GM21619 (cell line): ENCODE results near the gene KIF16B.

ENCODE experiments used
- ATAC-seq: cut with Tn5 transposase; IDR thresholded peaks from one replicate; pipeline ENCODE4 v1.9.1; 2021; ENCODE audit not compliant: unreplicated experiment

The KIF16B gene

DNA sequence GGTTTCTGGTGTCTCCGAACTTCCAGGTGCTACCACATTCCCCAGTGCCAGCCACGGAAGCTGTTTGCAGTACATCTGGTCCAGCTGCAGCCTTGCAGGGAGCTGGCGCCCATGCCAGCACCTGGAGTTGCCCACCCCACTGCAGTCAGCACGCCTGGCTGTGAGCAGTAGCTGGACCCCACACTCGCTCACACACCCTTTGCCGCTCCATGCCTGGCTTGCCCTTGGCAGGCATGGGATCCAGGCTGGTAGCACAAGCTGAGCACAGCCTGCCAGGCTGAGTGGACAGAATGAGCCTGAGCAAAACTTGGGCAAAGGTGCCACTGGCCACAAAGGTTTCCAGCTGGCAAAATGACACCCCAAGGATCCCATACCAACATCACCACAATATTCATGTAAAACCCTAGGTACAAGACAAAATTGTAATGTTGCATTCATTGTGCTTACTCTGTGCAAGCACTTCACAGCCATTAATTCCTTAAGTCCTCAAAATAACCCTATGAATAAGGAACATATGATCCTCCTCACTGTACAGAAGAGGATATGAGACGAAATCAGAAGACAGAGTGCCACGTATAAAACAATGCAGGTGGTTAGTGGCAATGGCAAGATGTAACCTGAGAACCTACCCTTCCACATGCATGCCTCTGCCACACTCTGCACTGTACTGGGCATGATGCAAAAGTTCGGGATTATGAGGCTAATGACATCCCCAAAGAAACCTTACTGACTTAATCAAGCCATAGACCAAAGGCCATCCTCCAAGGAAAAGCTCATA lies 18.3 kb downstream of the KIF16B start:
- ATAC-seq: no peak

DNA sequence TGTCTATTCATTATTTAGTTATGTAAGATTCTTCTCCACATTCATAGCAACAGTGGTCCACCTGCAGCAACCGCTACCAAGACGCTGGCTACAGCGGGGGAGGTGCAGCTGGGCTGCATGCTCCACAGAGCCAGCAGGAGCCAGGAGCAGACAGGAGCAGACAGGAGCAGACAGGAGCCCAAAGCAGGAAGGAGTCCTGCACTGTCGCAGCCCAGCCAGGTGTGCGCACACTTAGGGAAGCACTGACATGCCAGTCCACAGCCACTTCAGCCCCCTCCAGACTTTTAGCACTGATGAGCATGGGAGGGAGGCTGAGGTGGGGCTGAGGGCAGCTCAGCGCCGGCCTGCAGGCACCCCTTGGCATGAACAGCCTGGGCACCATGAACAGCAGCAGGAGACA lies 19.6 kb downstream of the KIF16B start:
- ATAC-seq: no peak

DNA sequence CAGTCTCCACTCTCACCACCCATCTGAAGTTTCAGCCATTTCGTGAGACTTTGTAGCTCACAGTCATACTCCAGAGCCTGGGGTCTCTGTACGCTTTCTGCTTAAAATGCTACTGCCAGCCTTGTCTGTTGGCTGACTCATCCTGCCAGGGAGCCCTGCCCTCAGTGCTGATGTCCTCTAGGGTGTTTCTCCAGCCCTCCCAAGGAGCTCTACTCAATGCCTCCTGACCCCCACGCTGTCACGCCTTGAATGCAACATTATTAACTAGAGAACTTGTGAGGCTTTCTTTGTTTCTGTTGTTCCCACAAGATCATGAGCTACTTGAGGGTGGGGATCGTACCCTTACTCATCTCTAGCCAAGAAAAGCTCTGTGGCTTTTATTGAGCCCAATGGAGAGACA lies 20.1 kb downstream of the KIF16B start:
- no peak for ATAC-seq

DNA sequence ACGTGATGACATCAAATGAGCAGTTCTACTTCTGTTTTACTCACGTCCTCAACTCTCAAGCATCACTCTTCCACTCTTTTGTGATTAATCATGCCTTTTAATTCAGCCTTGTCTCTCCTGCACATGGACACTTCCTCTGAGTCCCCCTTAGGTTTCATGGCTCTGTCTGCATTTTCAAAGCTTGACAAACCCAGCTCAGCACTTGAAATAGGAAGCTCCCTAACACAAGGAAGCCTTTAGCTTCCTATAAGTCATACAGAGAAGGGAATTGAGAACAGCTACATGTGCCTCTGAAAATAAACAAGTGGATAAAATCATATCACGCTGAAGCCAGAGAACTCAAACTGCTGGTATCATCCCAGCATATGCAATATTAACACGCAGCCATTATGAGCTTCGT lies 21.2 kb downstream of the KIF16B start:
- ATAC-seq: no peak

DNA sequence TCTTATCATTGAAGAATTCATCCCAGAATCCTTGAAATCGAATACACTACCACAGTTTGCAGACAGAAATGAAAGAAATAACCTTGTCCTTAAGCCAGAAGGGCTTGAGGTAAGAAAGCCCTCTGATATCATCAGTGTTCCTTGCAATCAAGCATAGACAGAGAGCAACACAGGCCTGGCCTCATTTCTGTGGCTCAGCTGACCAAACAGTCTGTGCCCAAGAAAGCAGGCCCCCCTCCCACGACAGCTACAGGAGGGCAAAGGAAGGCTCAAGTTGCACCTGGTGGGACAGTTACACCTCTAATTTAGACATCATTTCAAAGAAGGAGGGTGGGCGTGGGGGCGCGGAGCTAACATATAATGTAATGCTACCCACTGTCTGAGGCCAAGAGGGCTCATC lies 21.6 kb downstream of the KIF16B start:
- ATAC-seq: no peak

DNA sequence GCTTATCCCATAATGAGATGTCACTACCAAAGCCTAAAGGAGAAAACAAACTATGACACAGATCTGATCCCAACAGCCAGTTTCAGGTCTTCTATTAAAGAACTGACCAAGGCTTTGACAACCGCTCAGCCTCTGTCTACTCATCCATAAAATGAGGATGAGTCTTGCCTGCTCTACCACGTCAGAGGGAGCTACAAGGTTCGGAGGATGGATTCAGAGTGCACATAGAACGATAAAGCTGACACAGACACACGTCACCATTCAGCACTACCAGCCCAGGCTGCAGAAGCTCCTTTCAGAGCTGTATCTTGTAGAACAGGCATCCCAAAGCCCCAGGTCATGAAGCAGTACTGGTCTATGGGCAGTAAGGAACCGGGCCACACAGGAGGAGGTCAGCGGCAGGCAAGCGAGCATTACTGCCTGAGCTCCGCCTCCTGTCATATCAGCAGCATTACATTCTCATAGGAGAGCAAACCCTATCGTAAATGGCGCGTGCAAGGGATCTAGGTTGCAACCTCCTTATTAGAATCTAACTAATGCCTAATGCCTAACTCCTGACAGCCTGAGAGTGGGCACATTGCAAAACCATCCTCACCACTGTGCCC lies 25.1 kb downstream of the KIF16B start:
- no peak for ATAC-seq

DNA sequence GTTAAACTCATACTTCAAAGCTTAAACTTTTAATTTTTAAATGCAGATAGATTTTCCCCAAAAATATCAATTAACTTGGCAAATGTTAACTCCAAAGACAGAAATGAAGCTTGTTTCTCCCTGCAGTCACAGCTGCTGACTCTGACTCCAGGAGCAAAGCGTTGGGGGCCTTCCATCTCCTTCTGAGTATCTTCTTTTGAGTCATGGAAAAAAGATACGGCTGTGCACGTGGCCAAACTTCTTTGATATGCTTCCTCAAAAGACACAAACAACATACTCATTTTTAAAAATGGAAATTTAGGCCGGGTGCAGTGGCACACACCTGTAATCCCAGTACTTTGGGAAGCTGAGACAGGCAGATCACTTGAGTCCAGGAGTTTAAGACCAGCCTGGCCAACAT lies 28.3 kb downstream of the KIF16B start:
- ATAC-seq: no peak

DNA sequence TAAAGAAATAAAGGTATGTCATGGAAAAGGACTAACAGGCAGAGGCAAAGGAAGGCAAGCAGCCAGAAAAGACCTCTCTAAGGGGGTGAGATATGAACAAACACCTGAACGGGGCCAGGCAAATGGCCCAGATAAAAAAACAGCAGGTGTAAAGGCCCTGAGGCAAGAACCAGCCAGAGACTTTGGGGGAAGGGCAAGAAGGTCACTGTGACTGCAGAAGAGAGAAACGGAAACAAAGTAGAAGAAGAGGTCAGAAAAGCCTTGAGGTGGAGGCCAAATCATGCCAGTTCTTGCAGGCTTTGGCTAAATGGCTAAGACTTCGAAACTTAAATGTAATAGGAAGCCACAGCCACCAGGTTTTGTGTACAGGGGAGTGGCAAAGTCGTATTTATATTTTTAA lies 30.8 kb downstream of the KIF16B start:
- no peak for ATAC-seq

DNA sequence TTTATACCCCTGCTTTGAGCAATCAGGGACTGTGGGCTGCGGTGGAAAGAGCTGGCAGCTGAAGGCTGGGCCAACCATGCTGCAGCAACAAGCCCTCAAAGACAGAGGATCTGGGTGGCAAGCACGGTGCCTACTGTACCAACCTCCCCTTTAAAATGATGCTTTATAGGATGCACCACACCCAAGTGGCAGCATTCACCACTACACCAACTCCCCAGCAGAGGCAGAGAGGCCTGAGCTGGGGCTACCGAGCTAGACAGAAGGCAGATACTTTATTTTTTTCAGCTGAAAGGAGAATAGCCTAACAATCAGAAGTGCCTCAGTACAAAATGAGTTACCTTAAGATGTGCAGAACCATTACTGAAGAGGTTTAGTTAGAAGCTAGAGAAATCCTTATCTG lies 31.4 kb downstream of the KIF16B start:
- no peak for ATAC-seq

DNA sequence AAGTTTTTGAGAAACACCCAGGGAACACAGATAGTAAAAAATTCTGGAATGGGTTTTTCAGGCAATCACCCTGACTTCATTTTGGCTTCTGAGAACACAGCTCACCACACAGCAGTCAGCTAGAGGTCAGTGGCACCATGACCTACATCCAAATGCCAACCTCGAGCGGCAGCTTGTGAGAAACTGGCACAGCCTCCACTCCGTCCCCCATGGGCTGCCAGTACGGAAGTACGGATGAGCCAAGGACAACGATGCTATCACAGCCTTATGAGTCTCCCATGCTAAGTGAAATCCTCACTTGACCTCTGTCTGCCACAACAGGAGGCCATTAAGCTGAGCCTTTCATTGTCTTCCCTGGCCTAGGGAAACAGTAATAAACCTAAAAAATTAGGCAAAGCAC lies 32.0 kb downstream of the KIF16B start:
- no peak for ATAC-seq

DNA sequence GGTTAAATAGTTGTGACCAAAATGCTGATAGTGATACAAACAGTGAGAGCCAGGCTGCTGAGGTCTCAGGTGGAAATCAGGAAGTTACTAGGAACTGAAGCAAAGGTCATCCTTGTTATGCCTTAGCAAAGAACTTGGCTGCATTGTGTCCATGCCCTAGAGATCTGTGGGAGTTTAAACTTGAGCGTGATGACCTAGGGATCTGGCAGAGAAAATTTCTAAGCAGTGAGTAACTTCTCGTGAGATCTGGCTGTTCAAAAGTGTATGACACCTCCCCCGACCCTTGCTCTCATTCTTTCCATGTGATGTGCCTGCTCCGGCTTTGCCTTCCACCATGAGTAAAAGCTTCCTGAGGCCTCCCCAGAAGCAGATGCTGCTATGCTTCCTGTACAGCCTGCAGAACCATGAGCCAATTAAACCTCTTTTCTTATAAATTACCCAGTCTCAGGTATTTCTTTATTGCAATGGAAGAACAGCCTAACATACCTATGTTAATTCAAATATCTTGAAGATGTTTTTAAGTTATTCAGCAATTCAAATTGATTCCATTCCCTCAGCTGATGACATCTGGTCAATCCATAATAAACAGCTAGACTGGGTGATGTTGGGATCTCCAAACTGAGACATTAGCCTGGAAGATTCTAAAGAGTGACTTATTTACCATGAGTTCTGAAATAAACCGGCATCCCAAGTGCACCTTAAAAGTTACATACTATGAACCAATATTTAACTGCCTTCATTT lies 33.8 kb downstream of the KIF16B start:
- ATAC-seq: no peak

DNA sequence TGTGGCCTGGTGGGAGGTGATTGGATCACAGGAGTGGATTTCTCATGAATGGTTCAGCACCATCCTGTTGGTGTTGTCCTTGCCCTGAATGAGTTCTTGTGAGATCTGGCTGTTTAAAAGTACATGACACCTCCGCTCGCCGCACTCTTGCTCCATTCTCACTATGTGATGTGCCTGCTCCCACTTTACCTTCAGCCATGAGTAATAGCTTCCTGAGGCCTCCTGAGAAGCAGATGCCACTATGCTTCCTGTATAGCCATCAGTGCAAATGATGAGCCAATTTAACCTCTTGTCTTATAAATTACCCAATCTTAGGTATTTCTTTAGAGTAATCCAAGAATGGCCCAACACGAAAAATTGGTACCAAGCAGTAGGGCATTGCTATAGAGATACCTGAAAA lies 34.5 kb downstream of the KIF16B start:
- ATAC-seq: no peak

DNA sequence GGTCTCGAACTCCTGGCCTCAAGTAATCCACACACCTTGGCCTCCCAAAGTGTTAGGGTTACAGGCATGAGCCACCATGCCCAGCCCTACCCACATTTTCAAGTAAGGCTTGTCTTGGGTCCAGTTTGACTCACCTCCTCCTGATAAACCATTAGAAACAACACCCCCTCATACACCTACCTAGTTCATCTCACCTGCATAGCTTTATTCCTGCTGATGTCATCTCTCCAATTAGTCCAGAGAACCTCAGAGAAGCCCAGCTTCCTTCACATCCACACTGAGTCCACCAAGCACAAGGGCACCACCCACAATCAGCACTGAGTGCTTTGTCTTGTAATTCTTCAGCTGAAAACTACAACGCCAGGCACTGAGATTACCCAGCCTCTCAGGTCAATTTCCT lies 35.3 kb downstream of the KIF16B start:
- ATAC-seq: no peak

DNA sequence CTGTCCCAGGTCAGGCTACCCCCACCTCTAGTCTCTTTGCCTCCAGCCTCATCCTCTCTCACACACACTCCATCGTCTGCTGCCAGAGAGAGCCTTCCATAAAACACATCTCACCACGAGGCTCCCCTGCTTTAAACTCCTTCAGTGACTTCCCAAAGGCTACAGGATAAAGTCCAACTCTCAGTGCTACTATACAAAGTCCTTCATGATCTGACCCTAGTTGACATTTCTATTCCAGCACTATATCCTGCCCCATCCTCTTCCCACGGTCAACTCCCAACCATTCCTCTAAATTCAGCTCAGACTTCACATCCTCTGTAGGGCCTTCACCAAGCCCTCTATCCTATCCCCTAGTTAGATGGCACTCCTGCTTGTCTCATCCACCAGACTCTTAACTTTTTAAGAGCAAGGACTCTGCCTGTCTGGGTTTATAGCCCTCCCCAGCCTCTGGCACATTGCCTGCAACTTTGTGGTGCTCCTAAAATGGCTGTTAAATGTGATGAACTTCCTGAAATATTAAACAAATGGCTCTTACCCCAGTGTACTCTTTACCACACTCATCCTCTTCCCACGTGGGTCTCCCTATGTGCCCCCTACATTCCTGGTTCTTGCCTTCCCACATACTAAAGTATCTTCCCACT lies 36.1 kb downstream of the KIF16B start:
- no peak for ATAC-seq

DNA sequence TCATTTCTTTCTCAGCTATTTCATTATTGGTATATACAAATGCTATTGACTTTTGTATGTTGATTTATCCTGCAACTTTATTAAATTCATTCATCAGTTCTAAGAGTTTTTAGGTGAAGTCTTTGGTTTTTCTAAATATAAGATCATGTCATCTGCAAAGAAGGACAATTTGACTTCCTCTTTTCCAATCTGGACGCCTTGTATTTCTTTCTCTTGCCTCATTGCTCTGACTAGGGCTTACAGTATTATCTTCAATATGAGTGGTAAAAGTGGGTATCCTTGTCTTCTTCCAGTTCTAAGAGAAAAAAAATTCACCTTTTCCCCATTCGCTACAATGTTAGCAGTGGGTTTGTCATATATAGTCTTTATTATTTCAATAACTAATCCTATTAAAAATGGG lies 38.0 kb downstream of the KIF16B start:
- no peak for ATAC-seq

DNA sequence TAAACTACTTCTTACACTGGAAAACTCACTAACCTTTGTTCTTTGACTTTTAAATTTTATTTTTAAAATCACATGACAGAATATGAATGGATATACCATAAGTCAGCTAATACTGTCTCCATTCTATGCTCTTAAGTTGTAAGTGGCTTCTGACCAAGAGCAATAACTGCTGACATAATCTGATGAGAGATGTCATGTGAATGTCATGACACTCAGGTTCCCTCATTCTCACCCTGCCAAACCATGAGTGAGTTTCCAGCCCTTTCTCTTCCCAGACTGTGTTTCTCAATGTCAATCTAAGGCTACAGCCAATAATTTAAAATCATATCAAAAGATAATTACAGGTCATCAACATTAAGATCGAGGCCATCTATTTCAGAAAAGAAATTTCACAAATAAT lies 39.7 kb downstream of the KIF16B start:
- no peak for ATAC-seq

DNA sequence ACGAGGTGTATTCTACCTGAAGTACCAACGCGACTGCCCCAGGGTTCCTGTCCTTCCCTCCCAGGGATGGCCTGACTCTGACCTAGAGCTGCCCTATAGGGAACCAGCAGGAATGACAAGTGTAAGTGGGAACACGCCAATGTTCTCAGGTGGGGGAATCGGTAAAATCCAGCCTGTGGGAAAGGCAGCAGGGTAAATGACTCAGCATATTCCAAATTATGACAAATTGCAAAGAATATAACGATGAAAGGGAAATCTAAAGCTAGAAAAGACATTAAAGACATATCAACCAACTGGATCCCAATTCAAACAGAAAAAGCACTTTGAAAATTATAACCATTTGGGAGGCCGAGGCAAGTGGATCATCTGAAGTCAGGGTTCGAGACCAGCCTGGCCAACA lies 41.8 kb downstream of the KIF16B start:
- ATAC-seq: no peak

DNA sequence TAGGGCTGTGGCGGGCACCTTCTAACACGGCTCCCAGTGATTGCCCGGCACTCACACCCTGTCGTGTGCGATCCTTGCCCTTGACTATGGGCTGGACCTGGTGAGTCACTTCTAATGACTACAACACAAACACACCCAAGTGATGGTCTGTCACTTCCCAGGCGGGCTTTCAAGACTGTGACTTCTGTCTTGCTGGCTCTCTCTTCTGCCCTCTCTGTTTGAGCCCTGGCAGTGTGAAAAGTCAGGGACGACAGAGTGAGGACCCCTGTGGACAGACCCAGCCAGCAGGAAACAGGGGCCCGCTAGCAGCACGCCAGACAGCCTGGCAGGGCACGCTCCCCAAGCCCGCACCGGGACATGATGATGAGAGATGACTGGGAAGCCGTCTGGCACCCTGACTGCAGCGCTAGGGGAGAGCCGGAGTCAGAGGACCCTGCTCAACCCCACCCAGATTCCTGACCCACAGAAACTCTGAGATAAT lies 43.0 kb downstream of the KIF16B start:
- no peak for ATAC-seq

DNA sequence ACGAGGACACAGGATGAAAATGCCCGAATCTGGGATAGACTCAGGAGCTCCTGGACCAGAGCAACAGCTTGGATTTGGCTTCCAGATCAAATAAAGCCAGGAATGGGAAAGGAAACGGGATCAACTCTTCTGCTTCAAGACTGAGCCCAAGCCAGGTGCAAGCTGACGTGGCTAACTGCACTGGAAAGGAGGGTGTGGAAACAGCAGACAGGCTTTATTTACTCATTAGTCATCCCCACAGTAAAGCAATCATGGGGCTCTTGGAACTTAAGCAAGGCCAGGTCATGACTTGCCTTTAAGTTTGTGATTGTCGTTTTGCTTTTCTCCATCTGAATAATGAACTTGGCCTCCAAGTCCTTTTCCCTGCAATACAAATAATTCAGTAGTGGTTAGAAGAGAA lies 45.2 kb downstream of the KIF16B start:
- ATAC-seq: no peak

DNA sequence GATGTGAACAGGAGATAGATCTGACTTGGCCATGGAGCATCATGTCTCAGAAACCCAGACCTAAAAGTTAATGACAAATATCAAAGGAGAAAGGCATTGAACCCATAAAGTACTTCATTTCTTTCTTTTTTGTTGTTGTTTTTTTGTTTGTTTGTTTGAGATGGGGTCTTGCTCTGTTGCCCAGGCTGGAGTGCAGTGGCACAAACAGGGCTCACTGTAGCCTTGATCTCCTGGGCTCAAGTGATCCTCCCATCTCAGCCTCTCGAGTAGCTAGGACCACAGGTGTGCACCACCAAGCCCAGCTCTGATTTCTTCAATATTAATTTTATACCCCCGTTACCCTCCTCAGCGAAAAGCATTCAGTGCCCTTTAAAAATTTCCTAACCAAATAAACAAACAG lies 45.8 kb downstream of the KIF16B start:
- no peak for ATAC-seq
